Sigmoid colon (tissue), 4 donors: ENCODE data around the gene RASGRF2.

Source experiments
- CTCF ChIP-seq, 4 experiments: fragments of 450-650 bp in 3 of 4; fragments of 200-600 bp in 1 of 4; IDR thresholded peaks; one replicate each; pipeline ENCODE4 v1.5.1; 2016 to 2019; ENCODE audit warnings: antibody characterized with exemption in 4 of 4, mild to moderate bottlenecking in 3 of 4, moderate library complexity in 2 of 4
- POLR2A ChIP-seq, 2 donors: fragments of 450-650 bp; IDR thresholded peaks; one replicate each; pipeline ENCODE4 v1.6.1; 2016; ENCODE audit warnings: antibody characterized with exemption in 2 of 2, mild to moderate bottlenecking in 2 of 2, moderate library complexity in 2 of 2
- POLR2AphosphoS5 ChIP-seq, 4 donors: sonication (generic); formaldehyde crosslinking; IDR thresholded peaks; one replicate each; pipeline ENCODE4 v1.6.1; 2017; ENCODE audit warnings: antibody characterized with exemption in 4 of 4

DNA sequence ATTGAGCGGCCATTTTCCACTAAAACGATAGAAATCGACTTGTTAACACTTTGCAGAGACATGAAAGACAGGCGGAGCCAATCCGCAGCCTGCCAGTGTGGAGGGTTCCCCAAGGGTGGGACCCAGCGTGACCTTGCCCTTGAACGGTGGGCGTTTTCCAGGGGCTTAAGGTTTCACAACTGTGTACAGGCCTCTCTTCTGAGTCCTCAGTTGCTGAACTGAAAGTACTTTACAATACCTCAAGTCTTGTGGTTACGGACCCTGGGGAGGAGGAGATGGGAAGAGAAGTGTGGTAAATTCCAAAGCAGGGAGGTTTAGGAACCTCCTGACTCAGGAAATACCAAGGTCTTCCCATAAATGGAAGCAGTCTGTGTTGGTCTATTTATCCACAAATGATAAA lies 204.8 kb downstream of the RASGRF2 start:
- TF ChIP-seq CTCF (IDR thresholded peaks at IDR 0.05): no peak
- no peak for TF ChIP-seq POLR2AphosphoS5 (IDR thresholded peaks at IDR 0.05)
- no peak for TF ChIP-seq POLR2A (IDR thresholded peaks at IDR 0.05)
